GM06990 (cell line): ENCODE results near the gene MIGA2.

Experiments used
- DNase-seq: peaks from one replicate; pipeline ENCODE4 v3.0.0-alpha.2; 2011; ENCODE audit not compliant: insufficient read length; ENCODE audit errors: extremely low read depth
- H3K27me3 ChIP-seq: replicated peaks from 2 replicates; pipeline ENCODE4 v1.6.0; 2011; ENCODE audit warnings: low read length; ENCODE audit not compliant: control insufficient read depth, insufficient read depth
- H3K36me3 ChIP-seq: 2 replicates; pipeline ENCODE4 v1.5.1; 2011; ENCODE audit warnings: low read length; ENCODE audit not compliant: control insufficient read depth, insufficient read depth
- H3K4me3 ChIP-seq: replicated peaks from 2 replicates; pipeline ENCODE4 v1.5.1; 2011; ENCODE audit warnings: low read depth, mild to moderate bottlenecking, control low read depth, low read length
- TF ChIP-seq, protein P1 (sequence below): IDR thresholded peaks from 2 replicates; pipeline ENCODE4 v1.5.1; 2011; ENCODE audit warnings: low read length, control low read depth, mild to moderate bottlenecking, inconsistent platforms; ENCODE audit not compliant: insufficient read depth, poor library complexity, severe bottlenecking

Gene MIGA2

GRCh38 chr9:129060991-129061390, 24.6 kb downstream of the MIGA2 start:
- Histone ChIP-seq H3K36me3 (peaks cover 21% of the 10 kb centered on the region), H3K27me3 (no peaks in the 10 kb centered on the region), H3K4me3 (no peak overlapping the region)
- TF ChIP-seq, protein P1, sequence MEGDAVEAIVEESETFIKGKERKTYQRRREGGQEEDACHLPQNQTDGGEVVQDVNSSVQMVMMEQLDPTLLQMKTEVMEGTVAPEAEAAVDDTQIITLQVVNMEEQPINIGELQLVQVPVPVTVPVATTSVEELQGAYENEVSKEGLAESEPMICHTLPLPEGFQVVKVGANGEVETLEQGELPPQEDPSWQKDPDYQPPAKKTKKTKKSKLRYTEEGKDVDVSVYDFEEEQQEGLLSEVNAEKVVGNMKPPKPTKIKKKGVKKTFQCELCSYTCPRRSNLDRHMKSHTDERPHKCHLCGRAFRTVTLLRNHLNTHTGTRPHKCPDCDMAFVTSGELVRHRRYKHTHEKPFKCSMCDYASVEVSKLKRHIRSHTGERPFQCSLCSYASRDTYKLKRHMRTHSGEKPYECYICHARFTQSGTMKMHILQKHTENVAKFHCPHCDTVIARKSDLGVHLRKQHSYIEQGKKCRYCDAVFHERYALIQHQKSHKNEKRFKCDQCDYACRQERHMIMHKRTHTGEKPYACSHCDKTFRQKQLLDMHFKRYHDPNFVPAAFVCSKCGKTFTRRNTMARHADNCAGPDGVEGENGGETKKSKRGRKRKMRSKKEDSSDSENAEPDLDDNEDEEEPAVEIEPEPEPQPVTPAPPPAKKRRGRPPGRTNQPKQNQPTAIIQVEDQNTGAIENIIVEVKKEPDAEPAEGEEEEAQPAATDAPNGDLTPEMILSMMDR, result no peak
- no peak for DNase-seq

- Histone ChIP-seq H3K36me3 (peaks cover 28% of the 10 kb centered on the region), H3K4me3 (no peak overlapping the region), H3K27me3 (no peaks in the 10 kb centered on the region)
- no peak for DNase-seq
- TF ChIP-seq, protein P1, result no peak
Measured at GRCh38 chr9:129063061-129063460, 26.6 kb downstream of the MIGA2 start.

GRCh38 chr9:129064499-129064908, 28.1 kb downstream of the MIGA2 start:
- TF ChIP-seq, protein P1, result no peak
- DNase-seq, result no peak
- H3K36me3 ChIP-seq, result peaks cover 27% of the 10 kb centered on the region
- no peaks in the 10 kb centered on the region for H3K27me3 ChIP-seq
- H3K4me3 ChIP-seq, result no peak overlapping the region

DNA sequence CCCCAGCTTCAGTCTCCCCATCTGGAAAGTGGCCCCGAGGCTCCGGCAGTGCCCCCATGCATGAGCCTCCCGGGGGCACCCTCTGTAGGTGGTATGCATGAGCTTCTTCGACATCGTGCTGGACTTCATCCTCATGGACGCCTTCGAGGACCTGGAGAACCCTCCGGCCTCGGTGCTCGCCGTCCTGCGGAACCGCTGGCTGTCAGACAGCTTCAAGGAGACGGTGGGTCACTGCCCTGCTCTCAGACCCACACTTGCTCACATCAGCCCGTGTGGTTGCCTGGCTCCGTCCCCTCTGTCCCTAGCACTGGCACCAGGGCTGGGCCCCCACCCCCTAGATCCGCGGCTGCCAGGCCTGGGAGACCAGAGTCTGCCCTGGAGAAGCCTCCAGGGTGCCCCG, 31.7 kb downstream of the MIGA2 start:
- Histone ChIP-seq H3K36me3 (peaks cover 25% of the 10 kb centered on the region), H3K4me3 (no peak overlapping the region), H3K27me3 (no peaks in the 10 kb centered on the region)
- TF ChIP-seq, protein P1, result no peak
- no peak for DNase-seq

GRCh38 chr9:129068990-129069861, 32.8 kb downstream of the MIGA2 start:
- DNase-seq, result peak; percentile 50
- Histone ChIP-seq H3K4me3 (no peak overlapping the region), H3K36me3 (peaks cover 21% of the 10 kb centered on the region), H3K27me3 (no peaks in the 10 kb centered on the region)
- TF ChIP-seq, protein P1, result no peak
